ENCODE data around the gene CAND1. TPM values are rescaled to one million over a fixed set of nuclear protein-coding genes. Genes with fewer than 3 reads are reported as not detected.

The CAND1 gene
- total RNA-seq, 2 donors from 2014 or later = 134 to 155 TPM

DNA sequence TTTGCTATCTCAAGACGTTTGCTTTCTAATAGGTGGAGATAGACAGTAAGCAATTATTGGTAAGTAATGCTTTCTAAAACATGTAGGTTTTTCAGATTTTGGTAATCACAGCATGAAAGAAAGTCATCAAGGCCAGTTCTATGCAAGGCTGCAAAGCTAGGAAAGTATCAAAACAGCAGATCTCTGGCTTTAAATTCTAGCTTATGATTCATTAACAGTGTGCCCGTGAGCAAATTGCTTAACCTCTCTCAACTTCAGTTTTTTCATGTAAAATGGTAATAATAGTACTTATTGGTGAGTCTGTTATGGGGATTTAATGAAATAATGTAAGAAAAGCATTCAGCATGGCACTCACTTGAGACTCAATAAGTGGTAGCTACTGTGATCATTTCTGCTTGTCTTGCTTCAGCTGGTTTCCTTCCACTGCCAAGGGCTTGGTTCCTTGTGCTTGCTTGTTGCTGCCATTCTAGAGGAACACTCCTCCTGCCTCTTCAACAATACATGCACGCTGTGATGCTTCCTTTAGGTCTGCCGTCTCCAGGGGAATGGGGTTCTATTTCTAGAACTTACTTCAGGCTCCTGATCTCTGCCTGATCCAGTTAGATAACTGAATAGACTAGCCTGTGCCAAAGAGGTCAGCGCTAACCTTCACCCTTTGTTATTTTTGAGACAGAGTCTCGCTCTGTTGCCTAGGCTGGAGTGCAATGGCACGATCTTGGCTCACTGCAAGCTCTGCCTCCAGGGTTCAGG, 88.4 kb downstream of the CAND1 start:
- no peaks in the 10 kb centered on the region for H3K9me3 ChIP-seq
- no peak overlapping the region for H3K4me3 ChIP-seq
- H3K4me1 ChIP-seq = no peaks in the 10 kb centered on the region
- H3K9ac ChIP-seq (ENCODE audit: low read depth in 2 of 2, low read length in 2 of 2) = no peak overlapping the region
- no peaks in the 10 kb centered on the region for H3K27me3 ChIP-seq
- DNase-seq = no peak
- TF ChIP-seq, protein P1, sequence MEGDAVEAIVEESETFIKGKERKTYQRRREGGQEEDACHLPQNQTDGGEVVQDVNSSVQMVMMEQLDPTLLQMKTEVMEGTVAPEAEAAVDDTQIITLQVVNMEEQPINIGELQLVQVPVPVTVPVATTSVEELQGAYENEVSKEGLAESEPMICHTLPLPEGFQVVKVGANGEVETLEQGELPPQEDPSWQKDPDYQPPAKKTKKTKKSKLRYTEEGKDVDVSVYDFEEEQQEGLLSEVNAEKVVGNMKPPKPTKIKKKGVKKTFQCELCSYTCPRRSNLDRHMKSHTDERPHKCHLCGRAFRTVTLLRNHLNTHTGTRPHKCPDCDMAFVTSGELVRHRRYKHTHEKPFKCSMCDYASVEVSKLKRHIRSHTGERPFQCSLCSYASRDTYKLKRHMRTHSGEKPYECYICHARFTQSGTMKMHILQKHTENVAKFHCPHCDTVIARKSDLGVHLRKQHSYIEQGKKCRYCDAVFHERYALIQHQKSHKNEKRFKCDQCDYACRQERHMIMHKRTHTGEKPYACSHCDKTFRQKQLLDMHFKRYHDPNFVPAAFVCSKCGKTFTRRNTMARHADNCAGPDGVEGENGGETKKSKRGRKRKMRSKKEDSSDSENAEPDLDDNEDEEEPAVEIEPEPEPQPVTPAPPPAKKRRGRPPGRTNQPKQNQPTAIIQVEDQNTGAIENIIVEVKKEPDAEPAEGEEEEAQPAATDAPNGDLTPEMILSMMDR (IDR thresholded peaks at IDR 0.05) = no peak
- no peak overlapping the region for H3K27ac ChIP-seq
- no peaks in the 10 kb centered on the region for H3K36me3 ChIP-seq
- intact Hi-C loops (cut with DNase I) = loop anchor here (5.0 kb wide), 3 partner anchors 85 to 590 kb away; no protein-coding TSS in a partner anchor

DNA sequence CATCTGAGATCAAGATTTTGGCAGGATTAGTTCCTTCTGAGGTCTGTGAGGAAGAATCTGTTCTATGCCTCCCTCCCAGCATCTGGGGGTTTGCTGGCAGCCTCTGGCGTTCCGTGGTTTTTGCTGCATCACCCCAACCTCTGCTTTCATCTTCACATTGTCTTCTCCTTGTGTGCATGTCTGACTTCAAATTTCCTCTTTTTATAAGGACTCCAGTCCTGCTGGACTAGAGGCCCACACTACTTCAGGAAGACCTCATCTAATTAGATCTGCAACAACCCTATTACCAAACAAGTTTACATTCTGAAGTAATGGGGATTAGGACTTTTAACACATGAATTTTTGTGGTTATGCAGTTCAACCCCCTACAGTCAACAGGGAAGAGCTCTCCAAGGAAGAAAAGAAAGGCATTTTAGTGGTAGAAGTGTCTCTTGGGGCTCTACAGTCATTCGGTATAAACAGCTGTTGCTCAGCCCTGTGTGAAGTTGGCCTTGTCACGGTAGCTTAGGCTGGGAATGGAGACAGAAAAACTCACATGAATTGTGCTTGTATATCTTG, 89.7 kb downstream of the CAND1 start:
- intact Hi-C loops (cut with DNase I) = loop anchor here (5.0 kb wide), 3 partner anchors 83 to 588 kb away; no protein-coding TSS in a partner anchor
- TF ChIP-seq, protein P1 (IDR thresholded peaks at IDR 0.05) = no peak
- Histone ChIP-seq H3K4me1 (no peaks in the 10 kb centered on the region), H3K36me3 (no peaks in the 10 kb centered on the region), H3K9ac (ENCODE audit: low read depth in 2 of 2, low read length in 2 of 2) (no peak overlapping the region), H3K27ac (no peak overlapping the region), H3K4me3 (no peak overlapping the region), H3K27me3 (no peaks in the 10 kb centered on the region), H3K9me3 (no peaks in the 10 kb centered on the region)
- DNase-seq = no peak

DNA sequence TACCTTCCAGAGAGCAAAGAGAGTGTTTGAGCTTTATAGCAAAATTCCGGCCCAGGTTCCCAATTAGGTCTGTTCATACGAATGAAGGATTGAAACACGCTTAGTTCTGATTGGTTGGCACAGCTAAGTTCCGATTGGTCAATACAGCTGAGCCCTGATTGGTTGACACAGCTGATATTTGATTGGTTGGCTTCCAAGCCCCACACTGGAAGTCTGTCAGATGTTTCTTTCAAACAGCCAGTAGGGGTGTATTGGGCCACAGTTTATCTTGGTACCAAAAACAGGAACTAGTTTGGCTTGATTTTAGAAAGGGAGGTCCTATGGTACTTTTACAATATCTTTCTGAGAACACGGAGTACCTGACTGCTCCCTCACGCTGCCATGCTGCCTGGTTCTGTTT, 93.4 kb downstream of the CAND1 start:
- Histone ChIP-seq H3K9ac (ENCODE audit: low read depth in 2 of 2, low read length in 2 of 2) (no peak overlapping the region), H3K36me3 (no peaks in the 10 kb centered on the region), H3K27ac (no peak overlapping the region), H3K4me1 (no peaks in the 10 kb centered on the region), H3K4me3 (no peak overlapping the region), H3K9me3 (no peaks in the 10 kb centered on the region), H3K27me3 (no peaks in the 10 kb centered on the region)
- TF ChIP-seq, protein P1 (IDR thresholded peaks at IDR 0.05) = no peak
- no peak for DNase-seq
- intact Hi-C loops (cut with DNase I) = no loop called here

DNA sequence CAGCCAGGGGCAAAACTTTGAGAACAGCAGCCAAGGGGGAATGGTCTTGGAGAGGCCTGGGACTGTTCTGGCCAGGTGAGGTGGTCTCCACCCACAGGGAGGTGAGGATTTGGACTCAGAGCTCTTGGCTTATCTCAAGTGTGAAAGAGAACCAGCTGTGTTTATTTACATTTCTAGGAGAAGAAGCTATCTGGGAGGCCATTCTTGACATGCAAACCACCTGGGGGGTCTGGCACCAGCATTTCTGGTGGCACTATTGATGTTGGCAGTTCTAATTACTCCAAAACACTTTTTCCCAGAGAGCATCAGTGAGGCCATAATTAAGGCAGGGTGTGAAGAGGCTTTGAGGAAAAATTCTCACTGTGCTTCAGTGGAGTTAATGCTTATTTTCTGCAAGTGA, 95.1 kb downstream of the CAND1 start:
- Histone ChIP-seq H3K4me3 (no peak overlapping the region), H3K9me3 (no peaks in the 10 kb centered on the region), H3K27me3 (no peaks in the 10 kb centered on the region), H3K9ac (ENCODE audit: low read depth in 2 of 2, low read length in 2 of 2) (no peak overlapping the region), H3K27ac (no peak overlapping the region), H3K36me3 (no peaks in the 10 kb centered on the region), H3K4me1 (no peaks in the 10 kb centered on the region)
- no peak for DNase-seq
- TF ChIP-seq, protein P1 (IDR thresholded peaks at IDR 0.05) = no peak
- intact Hi-C loops (cut with DNase I) = no loop called here

DNA sequence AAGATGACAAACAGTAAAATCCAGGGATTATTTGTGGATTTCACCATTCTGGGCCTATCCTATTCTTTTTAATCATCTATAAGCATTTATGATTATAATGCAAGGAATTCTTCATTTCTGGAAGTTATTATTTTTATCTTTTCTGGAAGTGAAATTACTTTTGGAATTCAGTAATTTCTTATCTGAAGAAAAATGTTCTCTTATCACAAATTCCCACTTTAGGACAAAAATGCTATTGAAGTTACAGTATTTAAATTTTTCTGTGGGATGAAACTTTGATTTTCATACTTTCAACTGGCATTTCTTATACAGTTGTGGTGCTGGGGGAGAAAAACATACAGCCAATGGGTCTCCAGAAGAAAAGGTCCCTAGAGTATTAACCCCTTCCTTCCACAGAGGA, 96.0 kb downstream of the CAND1 start:
- Histone ChIP-seq H3K4me1 (no peaks in the 10 kb centered on the region), H3K4me3 (no peak overlapping the region), H3K27ac (no peak overlapping the region), H3K27me3 (no peaks in the 10 kb centered on the region), H3K9ac (ENCODE audit: low read depth in 2 of 2, low read length in 2 of 2) (no peak overlapping the region), H3K36me3 (no peaks in the 10 kb centered on the region), H3K9me3 (no peaks in the 10 kb centered on the region)
- intact Hi-C loops (cut with DNase I) = no loop called here
- TF ChIP-seq, protein P1 (IDR thresholded peaks at IDR 0.05) = no peak
- no peak for DNase-seq
